Panc1 (cell line): Measurements from ENCODE around the gene PPFIA1. TPM values are rescaled to one million over a fixed set of nuclear protein-coding genes. Genes with fewer than 3 reads are reported as not detected.

ENCODE experiments used
- ATAC-seq: fragments of 200-7000 bp; cut with Tn5 transposase; 2 replicates; pipeline ENCODE4 v1.9.1; 2020; ENCODE audit warnings: mild to moderate bottlenecking, moderate library complexity
- BruUV-seq: library from RNA; stranded (reverse); fragments of 400-500 nt; replicated peaks from 2 replicates; lab custom pipeline; 2021; lab: Mats Ljungman, UMichigan
- CTCF ChIA-PET: fragments of 300-600 bp; sonication (Branson Sonifier 250); formaldehyde crosslinking; loops from one replicate; lab custom pipeline; 2022; ENCODE audit warnings: antibody characterized with exemption; lab: Charles Lee
- POLR2A ChIA-PET: fragments of 300-600 bp; sonication (Branson Sonifier 250); formaldehyde crosslinking; loops from one replicate; lab custom pipeline; 2022; ENCODE audit warnings: antibody characterized with exemption; lab: Charles Lee
- DNase-seq: peaks from one replicate; pipeline ENCODE4 v3.0.0-alpha.2; 2010; ENCODE audit warnings: low read depth, low spot score
- H3K27ac ChIP-seq: 2 replicates; pipeline ENCODE4 v1.5.1; 2011; ENCODE audit warnings: mild to moderate bottlenecking, low read length, inconsistent platforms
- H3K27me3 ChIP-seq: fragments of 200-500 bp; sonication (Bioruptor generic); 2 replicates; pipeline ENCODE4 v1.6.0; 2014; ENCODE audit warnings: low read length, inconsistent platforms; ENCODE audit not compliant: control insufficient read depth, insufficient read depth
- H3K36me3 ChIP-seq: fragments of 200-500 bp; sonication (Bioruptor generic); 2 replicates; pipeline ENCODE4 v1.5.1; 2014; ENCODE audit warnings: inconsistent platforms, mild to moderate bottlenecking, low read length, moderate library complexity; ENCODE audit not compliant: control insufficient read depth, insufficient read depth
- H3K4me1 ChIP-seq: 2 replicates; pipeline ENCODE4 v1.5.1; 2011; ENCODE audit warnings: inconsistent platforms, mild to moderate bottlenecking, low read length, moderate library complexity; ENCODE audit not compliant: control insufficient read depth, insufficient read depth
- H3K4me3 ChIP-seq, 2 experiments: 2 replicates each; pipeline ENCODE4 v1.5.1; 2011 to 2012; ENCODE audit warnings: low read depth in 2 of 2, low read length in 2 of 2, mild to moderate bottlenecking in 2 of 2, inconsistent platforms in 1 of 2, moderate library complexity in 1 of 2
- H3K9me3 ChIP-seq: fragments of 200-500 bp; sonication (Bioruptor generic); 2 replicates; pipeline ENCODE4 v1.5.1; 2014; ENCODE audit warnings: low read depth, mild to moderate bottlenecking, inconsistent platforms, low read length, moderate library complexity; ENCODE audit not compliant: control insufficient read depth, insufficient read depth
- CTCF ChIP-seq: fragments of 450-650 bp; IDR thresholded peaks from 2 replicates; pipeline ENCODE4 v1.5.1; 2017; ENCODE audit warnings: mild to moderate bottlenecking
- POLR2AphosphoS5 ChIP-seq: IDR thresholded peaks from 2 replicates; pipeline ENCODE4 v1.6.1; 2012; ENCODE audit warnings: mild to moderate bottlenecking, low read depth, low read length, moderate library complexity
- REST ChIP-seq, 2 experiments: IDR thresholded peaks; 2 replicates each; pipeline ENCODE4 v1.6.1; 2011 to 2012; ENCODE audit warnings: low read depth in 2 of 2, control low read depth in 1 of 2, low read length in 1 of 2, mild to moderate bottlenecking in 1 of 2, moderate library complexity in 1 of 2; ENCODE audit not compliant: insufficient read depth in 1 of 2
- SIN3A ChIP-seq: IDR thresholded peaks from 2 replicates; pipeline ENCODE4 v1.6.1; 2012; ENCODE audit warnings: low read depth, mild to moderate bottlenecking, low read length, moderate library complexity, borderline replicate concordance; ENCODE audit not compliant: insufficient read depth
- TCF7L2 ChIP-seq: IDR thresholded peaks from 2 replicates; pipeline ENCODE4 v1.6.1; 2011; ENCODE audit warnings: mild to moderate bottlenecking, low read depth, low read length, inconsistent platforms
- in situ Hi-C: cut with HindIII; loops from 2 replicates; pipeline ENCODE4 v1.10.0; 2016; ENCODE audit warnings: low sequenced_read_pairs, low pct_unique_long_range_greater_than_20kb
- intact Hi-C: fragments of 100-400 bp; cut with micrococcal nuclease; formaldehyde crosslinking; loops from one replicate; pipeline ENCODE4 v1.10.0; 2022; ENCODE audit not compliant: unreplicated experiment
- total RNA-seq: library from RNA; stranded (reverse); gene quantifications from one replicate; pipeline ENCODE4 v1.2.1, GENCODE V29; 2021; ENCODE audit not compliant: unreplicated experiment

The PPFIA1 gene
- total RNA-seq, 1 experiment from 2014 or later = 101 TPM

GRCh38 chr11:70353900-70354568 is 83.5 kb downstream of the PPFIA1 start:
- DNase-seq (no peak), ATAC-seq (no peak)
- no peaks in the 10 kb centered on the region for H3K9me3 ChIP-seq
- intact Hi-C loops = no loop called here
- no peaks in the 10 kb centered on the region for H3K4me1 ChIP-seq
- no peak overlapping the region for H3K4me3 ChIP-seq
- in situ Hi-C loops = no loop called here
- ChIA-PET CTCF (no interaction called here), POLR2A (no interaction called here)
- H3K27me3 ChIP-seq = no peaks in the 10 kb centered on the region
- TF ChIP-seq REST (IDR thresholded peaks at IDR 0.05; ENCODE audit: insufficient read depth in 1 of 2, low read depth in 2 of 2, low read length in 1 of 2) (no peak), POLR2AphosphoS5 (no peak), TCF7L2 (no peak), SIN3A (no peak), CTCF (no peak)
- no TSS peak for BruUV-seq
- no peak overlapping the region for H3K27ac ChIP-seq
- H3K36me3 ChIP-seq = peaks cover 21% of the 10 kb centered on the region

- BruUV-seq = no TSS peak
- ATAC-seq = no peak
- no peak for DNase-seq
- no peaks in the 10 kb centered on the region for H3K27me3 ChIP-seq
- H3K4me3 ChIP-seq = no peak overlapping the region
- ChIA-PET POLR2A (no interaction called here), CTCF (no interaction called here)
- H3K9me3 ChIP-seq = no peaks in the 10 kb centered on the region
- no peak overlapping the region for H3K27ac ChIP-seq
- no peaks in the 10 kb centered on the region for H3K4me1 ChIP-seq
- TF ChIP-seq SIN3A (no peak), CTCF (no peak), TCF7L2 (no peak)
- H3K36me3 ChIP-seq = peaks cover 20% of the 10 kb centered on the region
- intact Hi-C loops = no loop called here
- in situ Hi-C loops = no loop called here
These were observed 84.1 kb downstream of the PPFIA1 start for GRCh38 chr11:70354629-70355028.
